ENCODE measurements around the gene LIMK1. TPM values are rescaled to one million over a fixed set of nuclear protein-coding genes. Genes with fewer than 3 reads are reported as not detected.
A peak's percentile ranks its signal among the peaks of the same experiment; 100 is the strongest.

The LIMK1 gene
- total and polyA plus RNA-seq, 2 experiments from 2014 or later: 13.0 to 96.5 TPM

- Histone ChIP-seq H3K79me2 (replicated peaks; ENCODE audit: insufficient read depth) (peaks cover 5% of the 10 kb centered on the region; the same call in 1 of the 2 replicates), H3K4me2 (no peak overlapping the region), H4K20me1 (replicated peaks; ENCODE audit: insufficient read depth) (no peaks in the 10 kb centered on the region), H3K4me1 (ENCODE audit: insufficient read depth) (peaks cover 17% of the 10 kb centered on the region), H3K27me3 (ENCODE audit: insufficient read depth) (no peaks in the 10 kb centered on the region), H3K27ac (ENCODE audit: low read depth) (0 out of 2 replicates have a peak overlapping the region, but pooled peaks have one; percentile 45), H3K9me2 (ENCODE audit: insufficient read depth) (no peaks in the 10 kb centered on the region), H3F3A (replicated peaks; ENCODE audit: low read depth) (peaks cover 8% of the 10 kb centered on the region; the same call in 1 of the 2 replicates), H3K4me3 (no peak overlapping the region), H2AFZ (no peak overlapping the region), H3K36me3 (ENCODE audit: insufficient read depth) (peaks cover 18% of the 10 kb centered on the region)
- no peak for DNase-seq (ENCODE audit: low spot score)
- Mint-ChIP-seq H3K27ac (peak overlapping the region; percentile 85), H3K27me3 (ENCODE audit: insufficient read depth, low read depth, poor library complexity) (peaks cover 5% of the 10 kb centered on the region), H3K4me1 (peaks cover 17% of the 10 kb centered on the region), H3K9me3 (peaks cover 10% of the 10 kb centered on the region; the same call in 2 of the 3 replicates), H3K4me3 (no peak overlapping the region), H3K36me3 (ENCODE audit: low read depth) (peaks cover 58% of the 10 kb centered on the region)
- TF ChIP-seq EZH2phosphoT487 (IDR thresholded peaks at IDR 0.05; ENCODE audit: unreplicated experiment) (no peak), POLR2AphosphoS5 (IDR thresholded peaks at IDR 0.05; ENCODE audit: low read depth) (no peak)
- no peak for ATAC-seq
Measured at GRCh38 chr7:74097937-74098614, 14.5 kb downstream of the LIMK1 start.

- H3K9me3 Mint-ChIP-seq: peaks cover 10% of the 10 kb centered on the region; the same call in 2 of the 3 replicates
Measured at GRCh38 chr7:74099031-74099430, 15.4 kb downstream of the LIMK1 start.

More at GRCh38 chr7:74099031-74099430, 15.4 kb downstream of the LIMK1 start:
- Mint-ChIP-seq H3K4me3 (no peak overlapping the region), H3K27me3 (ENCODE audit: insufficient read depth, low read depth, poor library complexity) (peaks cover 4% of the 10 kb centered on the region), H3K27ac (no peak overlapping the region), H3K4me1 (peaks cover 9% of the 10 kb centered on the region), H3K36me3 (ENCODE audit: low read depth) (peaks cover 65% of the 10 kb centered on the region)
- peaks cover 8% of the 10 kb centered on the region for H3K4me1 ChIP-seq (ENCODE audit: insufficient read depth)
- peaks cover 6% of the 10 kb centered on the region; the same call in 1 of the 2 replicates for H3F3A ChIP-seq (replicated peaks; ENCODE audit: low read depth)
- peaks cover 5% of the 10 kb centered on the region; the same call in 1 of the 2 replicates for H3K79me2 ChIP-seq (replicated peaks; ENCODE audit: insufficient read depth)
- no peaks in the 10 kb centered on the region for H3K9me2 ChIP-seq (ENCODE audit: insufficient read depth)
- no peak overlapping the region for H3K27ac ChIP-seq (ENCODE audit: low read depth)
- H2AFZ ChIP-seq: no peak overlapping the region
- no peak overlapping the region for H3K4me2 ChIP-seq
- H3K4me3 ChIP-seq: no peak overlapping the region
- TF ChIP-seq EZH2phosphoT487 (IDR thresholded peaks at IDR 0.05; ENCODE audit: unreplicated experiment) (no peak), REST (IDR thresholded peaks at IDR 0.05; ENCODE audit: unreplicated experiment) (no peak)
- H4K20me1 ChIP-seq (replicated peaks; ENCODE audit: insufficient read depth): no peaks in the 10 kb centered on the region
- no peaks in the 10 kb centered on the region for H3K27me3 ChIP-seq (ENCODE audit: insufficient read depth)
- peaks cover 18% of the 10 kb centered on the region for H3K36me3 ChIP-seq (ENCODE audit: insufficient read depth)
- ATAC-seq (no peak), DNase-seq (ENCODE audit: low spot score) (no peak)
